CD4-positive, alpha-beta T cell treated with Interleukin-15 for 1 hour (primary cell): ENCODE data around the gene CHRNA1.
"Not testable (repeated sequence)": the region's sequence is repeated elsewhere in the genome, so short reads cannot be mapped to it uniquely, and the experiment has no call there.

Experiments used
- DNase-seq: peaks from one replicate; pipeline ENCODE4 v3.0.0-alpha.2; 2020

CHRNA1 gene

GRCh38 chr2:174709416-174710004 is 54.8 kb downstream of the CHRNA1 start:
- not testable (repeated sequence) for DNase-seq

DNA sequence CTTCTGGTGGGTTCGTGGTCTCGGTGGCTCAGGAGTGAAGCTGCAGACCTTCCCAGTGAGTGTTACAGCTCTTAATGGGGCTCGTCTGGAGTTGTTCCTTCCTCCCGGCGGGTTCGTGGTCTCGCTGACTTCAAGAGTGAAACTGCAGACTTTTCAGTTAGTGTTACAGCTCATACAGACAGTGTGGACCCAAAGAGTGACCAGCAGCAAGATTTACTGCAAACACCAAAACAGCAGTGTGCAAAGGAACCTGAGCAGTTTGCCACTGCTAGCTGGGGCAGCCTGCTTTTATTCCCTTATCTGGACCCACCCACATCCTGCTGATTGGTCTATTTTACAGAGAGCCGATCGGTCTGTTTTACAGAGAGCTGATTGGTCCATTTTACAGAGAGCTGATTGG is 55.6 kb downstream of the CHRNA1 start:
- no peak for DNase-seq

DNA sequence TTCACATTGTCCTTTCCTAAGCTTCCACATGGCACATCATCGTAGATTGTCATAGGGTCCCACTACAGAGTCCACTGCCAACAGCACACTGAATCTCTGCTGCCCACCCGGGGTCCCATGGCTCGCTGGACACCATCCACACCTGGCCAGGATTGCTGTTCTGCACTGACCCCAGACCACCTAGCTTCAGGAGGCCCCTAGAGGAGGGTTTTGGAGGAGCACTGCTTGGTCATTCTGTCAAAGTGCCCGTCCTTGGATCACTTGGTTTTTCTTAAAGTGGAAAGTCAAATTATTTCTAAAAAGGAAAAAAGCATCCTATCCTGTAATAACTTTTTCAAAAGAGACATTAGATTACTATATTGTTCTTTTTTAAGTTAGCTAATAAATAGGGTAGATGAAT is 59.0 kb downstream of the CHRNA1 start:
- DNase-seq, result no peak

- DNase-seq, result no peak
Observed at GRCh38 chr2:174704642-174705041, 59.6 kb downstream of the CHRNA1 start.

GRCh38 chr2:174704061-174704460 is 60.2 kb downstream of the CHRNA1 start:
- DNase-seq, result no peak

DNA sequence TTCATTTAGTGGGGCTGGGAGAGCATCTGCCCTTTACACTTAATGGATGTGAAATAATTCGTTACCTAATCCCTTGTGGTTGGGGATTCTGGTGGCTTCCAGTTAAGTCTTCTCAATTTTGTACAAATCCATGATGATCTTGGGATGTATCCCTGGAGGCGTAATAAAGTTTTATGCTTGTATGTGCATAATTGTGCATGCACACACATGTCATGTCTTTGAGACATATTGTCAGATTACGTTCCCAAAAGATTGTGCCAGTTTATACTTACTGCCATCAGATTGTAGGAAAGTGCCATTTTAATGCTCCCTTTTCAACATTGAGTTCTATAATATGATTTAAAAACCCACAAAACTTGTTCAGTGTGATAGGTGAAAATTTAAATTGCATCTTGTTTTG is 60.8 kb downstream of the CHRNA1 start:
- no peak for DNase-seq

DNA sequence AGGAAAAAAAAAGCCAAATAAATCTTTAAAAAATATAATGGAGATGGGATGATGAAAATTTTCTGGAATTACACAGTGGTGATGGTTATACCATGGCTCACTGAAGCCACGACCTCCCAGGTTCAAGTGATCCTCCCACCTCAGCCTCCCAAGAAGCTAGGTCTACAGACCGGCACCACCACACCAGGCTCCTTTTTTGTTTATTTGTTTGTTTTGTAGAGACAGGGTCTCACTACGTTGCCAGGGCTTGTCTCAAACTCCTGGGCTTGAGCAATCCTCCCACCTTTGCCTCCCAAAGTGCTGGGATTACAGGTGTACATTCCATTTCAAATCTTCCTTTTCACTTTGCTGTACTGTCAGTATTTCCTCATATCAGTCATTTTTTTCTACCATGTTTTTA is 61.7 kb downstream of the CHRNA1 start:
- DNase-seq, result no peak

DNA sequence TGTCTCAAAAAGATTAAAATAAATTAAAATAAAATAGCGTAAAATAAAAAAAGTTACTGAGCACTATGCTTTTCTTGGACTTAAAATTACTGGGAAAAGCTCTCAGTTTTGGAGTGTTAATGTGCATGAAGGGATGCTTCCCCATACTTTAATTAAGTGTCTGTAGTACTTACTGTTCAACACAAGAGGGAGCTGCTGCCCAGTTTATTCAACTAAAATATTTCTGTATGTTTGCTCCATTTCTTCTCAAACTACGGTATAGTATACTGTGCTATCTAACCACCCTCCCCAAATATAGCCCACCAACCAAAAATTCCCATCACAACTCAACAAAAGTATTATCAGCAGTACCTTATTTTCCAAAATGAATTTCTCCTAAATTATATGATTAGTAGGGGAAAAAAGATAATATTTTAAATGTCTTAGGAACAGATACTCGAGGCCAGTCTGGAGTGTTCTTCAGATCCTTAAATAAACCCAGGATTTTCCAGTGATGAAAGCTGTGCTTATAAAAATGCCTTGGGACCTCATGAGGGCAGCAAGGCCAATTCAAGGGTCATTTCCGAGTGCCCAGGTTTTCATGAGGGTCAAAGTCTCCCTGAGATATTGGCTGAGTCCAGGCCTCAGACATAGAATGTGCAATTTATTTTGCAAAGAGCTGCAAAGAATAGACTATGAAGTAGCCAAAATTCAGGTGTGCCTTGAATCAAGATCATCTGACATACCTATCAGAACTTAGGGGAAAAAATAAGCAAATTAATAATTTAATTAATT is 64.1 kb downstream of the CHRNA1 start:
- DNase-seq, result no peak
